EH (cell line): ENCODE measurements around the gene RTN1.

Experiments
- DNase-seq: peaks from one replicate; pipeline ENCODE4 v3.0.0-alpha.2; 2015; ENCODE audit warnings: low read depth

Gene RTN1

GRCh38 chr14:59788176-59788575 is 82.4 kb downstream of the RTN1 start:
- no peak for DNase-seq

- no peak for DNase-seq
Measured at GRCh38 chr14:59787045-59787674, 83.4 kb downstream of the RTN1 start.

- no peak for DNase-seq
Measured at GRCh38 chr14:59785629-59786028, 84.9 kb downstream of the RTN1 start.

- no peak for DNase-seq
Measured at GRCh38 chr14:59782760-59783159, 87.8 kb downstream of the RTN1 start.

GRCh38 chr14:59777006-59777579 is 93.5 kb downstream of the RTN1 start:
- DNase-seq, result no peak

GRCh38 chr14:59776468-59776867 is 94.1 kb downstream of the RTN1 start:
- no peak for DNase-seq

GRCh38 chr14:59772233-59772632 is 98.3 kb downstream of the RTN1 start:
- DNase-seq, result no peak

GRCh38 chr14:59771577-59771976 is 99.0 kb downstream of the RTN1 start:
- DNase-seq, result peak; percentile 30

GRCh38 chr14:59769586-59769985 is 101.0 kb downstream of the RTN1 start:
- no peak for DNase-seq

- DNase-seq, result no peak
Measured at GRCh38 chr14:59768855-59769375, 101.7 kb downstream of the RTN1 start.

GRCh38 chr14:59761851-59762250 is 108.7 kb downstream of the RTN1 start:
- DNase-seq, result no peak

GRCh38 chr14:59755409-59756135 is 115.0 kb downstream of the RTN1 start:
- DNase-seq, result no peak

- DNase-seq, result peak; percentile 1
Measured at GRCh38 chr14:59754256-59754655, 116.3 kb downstream of the RTN1 start.

GRCh38 chr14:59753512-59753911 is 117.1 kb downstream of the RTN1 start:
- DNase-seq, result no peak

GRCh38 chr14:59751578-59751977 is 119.0 kb downstream of the RTN1 start:
- DNase-seq, result no peak

- DNase-seq, result no peak
Measured at GRCh38 chr14:59739794-59740193, 130.8 kb downstream of the RTN1 start.

GRCh38 chr14:59728304-59728703 is 142.3 kb downstream of the RTN1 start:
- DNase-seq, result no peak

GRCh38 chr14:59727073-59727661 is 143.4 kb downstream of the RTN1 start:
- no peak for DNase-seq

- DNase-seq, result no peak
Measured at GRCh38 chr14:59711080-59711479, 159.5 kb downstream of the RTN1 start.

- no peak for DNase-seq
Measured at GRCh38 chr14:59707778-59708561, 162.6 kb downstream of the RTN1 start.

- no peak for DNase-seq
Measured at GRCh38 chr14:59705866-59706265, 164.7 kb downstream of the RTN1 start.

- no peak for DNase-seq
Measured at GRCh38 chr14:59705245-59705644, 165.3 kb downstream of the RTN1 start.
